Keratinocyte (primary cell): ENCODE results near the gene THG1L. TPM values are rescaled to one million over a fixed set of nuclear protein-coding genes. Genes with fewer than 3 reads are reported as not detected.

Experiments used
- DNase-seq: peaks from one replicate; pipeline ENCODE4 v3.0.0-alpha.2; 2011; ENCODE audit warnings: low read depth, missing footprints, low spot score
- FAIRE-seq: peaks from 2 replicates; lab custom pipeline; 2011; peaks lifted over from hg19 to GRCh38; lab: Jason Lieb, UNC
- H2AFZ ChIP-seq: 2 replicates; pipeline ENCODE4 v1.6.0; 2012; ENCODE audit warnings: low read length, control low read depth, inconsistent platforms; ENCODE audit not compliant: control insufficient read depth
- H3K27ac ChIP-seq: 2 replicates; pipeline ENCODE4 v1.5.1; 2011; ENCODE audit warnings: low read length; ENCODE audit not compliant: control insufficient read depth, insufficient read depth
- H3K27me3 ChIP-seq: 3 replicates; pipeline ENCODE4 v1.6.0; 2011; ENCODE audit warnings: low read length; ENCODE audit not compliant: control insufficient read depth, insufficient read depth; ENCODE audit errors: extremely low read depth
- H3K36me3 ChIP-seq, 2 experiments: 2 replicates in 1 of 2; 3 replicates in 1 of 2; pipeline ENCODE4 v1.5.1; 2011; ENCODE audit warnings: low read length in 2 of 2, mild to moderate bottlenecking in 1 of 2; ENCODE audit not compliant: control insufficient read depth in 2 of 2, insufficient read depth in 2 of 2; ENCODE audit errors: extremely low read depth in 1 of 2
- H3K4me1 ChIP-seq: 3 replicates; pipeline ENCODE4 v1.5.1; 2011; ENCODE audit warnings: low read length; ENCODE audit not compliant: control insufficient read depth, insufficient read depth; ENCODE audit errors: extremely low read depth
- H3K4me2 ChIP-seq: 3 replicates; pipeline ENCODE4 v1.6.0; 2011; ENCODE audit warnings: low read depth, low read length; ENCODE audit not compliant: control insufficient read depth, insufficient read depth; ENCODE audit errors: extremely low read depth
- H3K4me3 ChIP-seq, 3 experiments: fragments of 200-600 bp in 1 of 3; sonication (generic) in 1 of 3; 2 replicates in 2 of 3; 3 replicates in 1 of 3; pipeline ENCODE4 v1.5.1; 2011 to 2016; ENCODE audit warnings: low read length in 3 of 3, mild to moderate bottlenecking in 3 of 3, control low read depth in 2 of 3, inconsistent platforms in 1 of 3, low read depth in 1 of 3, mixed read lengths in 1 of 3, mixed run types in 1 of 3, moderate library complexity in 1 of 3; ENCODE audit not compliant: control insufficient read depth in 2 of 3, insufficient read depth in 2 of 3; ENCODE audit errors: extremely low read depth in 1 of 3
- H3K79me2 ChIP-seq: 2 replicates; pipeline ENCODE4 v1.6.0; 2012; ENCODE audit warnings: low read length; ENCODE audit not compliant: control insufficient read depth, insufficient read depth
- H3K9ac ChIP-seq: 3 replicates; pipeline ENCODE4 v1.6.0; 2011; ENCODE audit warnings: low read length; ENCODE audit not compliant: control insufficient read depth, insufficient read depth; ENCODE audit errors: extremely low read depth
- H3K9me1 ChIP-seq: 3 replicates; pipeline ENCODE4 v1.6.0; 2011; ENCODE audit warnings: low read length; ENCODE audit not compliant: control insufficient read depth, insufficient read depth; ENCODE audit errors: extremely low read depth
- H3K9me3 ChIP-seq: 2 replicates; pipeline ENCODE4 v1.5.1; 2012; ENCODE audit warnings: low read depth, low read length; ENCODE audit not compliant: control insufficient read depth
- H4K20me1 ChIP-seq: 3 replicates; pipeline ENCODE4 v1.6.0; 2011; ENCODE audit warnings: low read length; ENCODE audit not compliant: control insufficient read depth, insufficient read depth; ENCODE audit errors: extremely low read depth
- CTCF ChIP-seq, 3 experiments: IDR thresholded peaks in 1 of 3; conservative IDR thresholded peaks in 1 of 3; optimal IDR thresholded peaks in 1 of 3; 2 replicates in 2 of 3; 3 replicates in 1 of 3; pipeline versions ENCODE3 to v1.5.1; 2011; ENCODE audit warnings: low read length in 3 of 3, mild to moderate bottlenecking in 3 of 3, moderate library complexity in 2 of 3, control low read depth in 1 of 3, inconsistent platforms in 1 of 3; ENCODE audit not compliant: insufficient read depth in 2 of 3; ENCODE audit errors: extremely low read depth in 1 of 3
- EZH2 ChIP-seq: IDR thresholded peaks from one replicate; pipeline ENCODE4 v1.6.1; 2012; ENCODE audit warnings: inconsistent platforms, mild to moderate bottlenecking, low read length, moderate library complexity
- dilution Hi-C: fragments of 300-500 bp; cut with MboI; formaldehyde crosslinking; loops from one replicate; pipeline ENCODE4 v1.7.0; 2020; ENCODE audit warnings: low sequenced_read_pairs; ENCODE audit not compliant: extremely low pct_ligation_motif_present
- polyA plus RNA-seq, 5 experiments: library from polyadenylated mRNA; depleted of rRNA in 3 of 5; stranded (reverse) in 3 of 5; stranded (forward) in 1 of 5; unstranded in 1 of 5; fragments of >200 nt; gene quantifications; 1 replicate in 1 of 5; 2 replicates in 3 of 5; 3 replicates in 1 of 5; pipeline versions ENCODE4 v1.2.1 to v1.2.3, GENCODE V29; 2011 to 2012; ENCODE audit warnings: missing spikeins in 2 of 5, low read depth in 1 of 5, low replicate concordance in 1 of 5

THG1L gene
- polyA plus RNA-seq, 1 donor (not counting 4 experiments of a cell fraction or from before 2014, with no cell fraction given), result 23.4 TPM

GRCh38 chr5:157709346-157709745 is 21.9 kb upstream of the THG1L start:
- Histone ChIP-seq H3K36me3 (no peaks in the 10 kb centered on the region), H3K27me3 (no peaks in the 10 kb centered on the region), H3K9me1 (no peaks in the 10 kb centered on the region), H2AFZ (no peak overlapping the region), H3K27ac (no peak overlapping the region), H3K9me3 (no peaks in the 10 kb centered on the region), H3K4me3 (no peak overlapping the region), H3K9ac (no peak overlapping the region), H3K4me1 (no peaks in the 10 kb centered on the region), H4K20me1 (no peaks in the 10 kb centered on the region), H3K4me2 (no peak overlapping the region), H3K79me2 (no peaks in the 10 kb centered on the region)
- dilution Hi-C loops, result no loop called here
- DNase-seq (no peak), FAIRE-seq (no peak)
- TF ChIP-seq EZH2 (no peak), CTCF (optimal IDR thresholded peaks at IDR 0.05 in 1 of 3, IDR thresholded peaks at IDR 0.05 in 1 of 3, conservative IDR thresholded peaks at IDR 0.05 in 1 of 3; ENCODE audit: extremely low read depth in 1 of 3, insufficient read depth in 2 of 3, low read length in 3 of 3) (no peak)

GRCh38 chr5:157710431-157710830 is 20.8 kb upstream of the THG1L start:
- no peaks in the 10 kb centered on the region for H3K9me3 ChIP-seq
- no peak overlapping the region for H3K4me3 ChIP-seq
- no peaks in the 10 kb centered on the region for H3K4me1 ChIP-seq
- no peak for TF ChIP-seq CTCF (optimal IDR thresholded peaks at IDR 0.05 in 1 of 3, IDR thresholded peaks at IDR 0.05 in 1 of 3, conservative IDR thresholded peaks at IDR 0.05 in 1 of 3; ENCODE audit: extremely low read depth in 1 of 3, insufficient read depth in 2 of 3, low read length in 3 of 3)
- no peak for TF ChIP-seq EZH2
- H3K9me1 ChIP-seq, result no peaks in the 10 kb centered on the region
- H3K79me2 ChIP-seq, result no peaks in the 10 kb centered on the region
- dilution Hi-C loops, result no loop called here
- no peak overlapping the region for H3K9ac ChIP-seq
- no peaks in the 10 kb centered on the region for H4K20me1 ChIP-seq
- FAIRE-seq (no peak), DNase-seq (no peak)
- no peak overlapping the region for H2AFZ ChIP-seq
- no peaks in the 10 kb centered on the region for H3K27me3 ChIP-seq
- H3K36me3 ChIP-seq, result no peaks in the 10 kb centered on the region
- H3K27ac ChIP-seq, result no peak overlapping the region
- H3K4me2 ChIP-seq, result no peak overlapping the region
